Activated CD4-positive, alpha-beta T cell treated with anti-CD3 and anti-CD28 coated beads for 1 hour (primary cell): ENCODE data around the gene MTSS2.
"Not testable (repeated sequence)": the region's sequence is repeated elsewhere in the genome, so short reads cannot be mapped to it uniquely, and the experiment has no call there.

Experiments
- DNase-seq: peaks from one replicate; pipeline ENCODE4 v3.0.0-alpha.2; 2020

Gene MTSS2

GRCh38 chr16:70650216-70650615, 35.6 kb downstream of the MTSS2 start:
- DNase-seq: no peak

- no peak for DNase-seq
Measured at GRCh38 chr16:70649300-70649699, 36.6 kb downstream of the MTSS2 start.

GRCh38 chr16:70648606-70649005, 37.2 kb downstream of the MTSS2 start:
- no peak for DNase-seq

- no peak for DNase-seq
Measured at GRCh38 chr16:70647441-70648359, 38.2 kb downstream of the MTSS2 start.

GRCh38 chr16:70646260-70647241, 39.3 kb downstream of the MTSS2 start, which contains the start of gene IL34:
Gene IL34 (plus strand): TSS chr16:70646559. CDS start chr16:70646948, 389 bp downstream.
- no peak for DNase-seq

GRCh38 chr16:70644763-70645597, 40.9 kb downstream of the MTSS2 start:
- DNase-seq: no peak

- DNase-seq: not testable (repeated sequence)
Measured at GRCh38 chr16:70643264-70643663, 42.6 kb downstream of the MTSS2 start.

- DNase-seq: no peak
Measured at GRCh38 chr16:70642633-70643032, 43.2 kb downstream of the MTSS2 start.

- no peak for DNase-seq
Measured at GRCh38 chr16:70638814-70639792, 46.8 kb downstream of the MTSS2 start.
